HepG2 (cell line): ENCODE measurements around the gene GALNT16. TPM values are rescaled to one million over a fixed set of nuclear protein-coding genes. Genes with fewer than 3 reads are reported as not detected.

Experiments used
- ATAC-seq: fragments of 200-7000 bp; cut with Tn5 transposase; 3 replicates; pipeline ENCODE4 v1.9.1; 2020; ENCODE audit warnings: mild to moderate bottlenecking, moderate library complexity
- BruUV-seq: library from RNA; stranded (reverse); fragments of 400-500 nt; replicated peaks from 2 replicates; lab custom pipeline; 2021; lab: Mats Ljungman, UMichigan
- CTCF ChIA-PET: fragments of 300-600 bp; formaldehyde crosslinking; extraction: SDS; loops from one replicate; lab custom pipeline; 2021; ENCODE audit warnings: low total read pairs, inconsistent platforms, low intra/inter-chr PET ratio; lab: Yijun Ruan, JAX
- POLR2A ChIA-PET: fragments of 350-600 bp; sonication (Branson Sonifier 250); formaldehyde crosslinking; loops from one replicate; lab custom pipeline; 2020; ENCODE audit warnings: antibody characterized with exemption, inconsistent platforms; lab: Yijun Ruan, JAX
- DNase-seq: peaks from one replicate; pipeline ENCODE4 v3.0.0-alpha.2; 2015; ENCODE audit warnings: low spot score
- FAIRE-seq: peaks from 3 replicates; lab custom pipeline; 2011; peaks lifted over from hg19 to GRCh38; lab: Jason Lieb, UNC
- H2AFZ ChIP-seq: one replicate; pipeline ENCODE4 v1.6.1; 2011; ENCODE audit warnings: low read length, inconsistent platforms
- H3K27ac ChIP-seq: fragments of 300-600 bp; 3 replicates; pipeline ENCODE4 v1.8.0; 2011; ENCODE audit warnings: mixed run types, mild to moderate bottlenecking, mixed read lengths, low read length, inconsistent platforms; ENCODE audit not compliant: insufficient read depth; ENCODE audit errors: extremely low read length
- H3K27me3 ChIP-seq, 2 experiments: fragments of 200-600 bp in 1 of 2; 2 replicates in 1 of 2; 3 replicates in 1 of 2; pipeline versions ENCODE4 v1.6.0 to v1.8.0; 2011; ENCODE audit warnings: low read length in 2 of 2, mild to moderate bottlenecking in 2 of 2, moderate library complexity in 2 of 2, inconsistent platforms in 1 of 2; ENCODE audit not compliant: insufficient read depth in 2 of 2, control insufficient read depth in 1 of 2
- H3K36me3 ChIP-seq, 2 experiments: fragments of 200-600 bp in 1 of 2; replicated peaks in 1 of 2; 2 replicates in 1 of 2; 3 replicates in 1 of 2; pipeline versions ENCODE4 v1.5.1 to v1.8.0; 2011; ENCODE audit warnings: low read length in 2 of 2, inconsistent platforms in 1 of 2; ENCODE audit not compliant: insufficient read depth in 2 of 2, control insufficient read depth in 1 of 2
- H3K4me1 ChIP-seq: 2 replicates; pipeline ENCODE4 v1.5.1; 2012; ENCODE audit warnings: low read length, inconsistent platforms; ENCODE audit not compliant: insufficient read depth
- H3K4me2 ChIP-seq: 2 replicates; pipeline ENCODE4 v1.6.0; 2011; ENCODE audit warnings: low read depth, low read length, inconsistent platforms
- H3K4me3 ChIP-seq, 3 experiments: fragments of 200-600 bp in 1 of 3; sonication (generic), shearing (Covaris generic) in 1 of 3; replicated peaks in 1 of 3; 2 replicates each; pipeline ENCODE4 v1.5.1; 2011 to 2016; ENCODE audit warnings: low read length in 3 of 3, inconsistent platforms in 2 of 3, low read depth in 2 of 3, mild to moderate bottlenecking in 2 of 3, control low read depth in 1 of 3, mixed read lengths in 1 of 3; ENCODE audit not compliant: insufficient read depth in 1 of 3
- H3K79me2 ChIP-seq: one replicate; pipeline ENCODE4 v1.6.1; 2011; ENCODE audit warnings: low read length, inconsistent platforms; ENCODE audit not compliant: insufficient read depth
- H3K9ac ChIP-seq: 2 replicates; pipeline ENCODE4 v1.6.0; 2011; ENCODE audit warnings: mild to moderate bottlenecking, low read depth, low read length, inconsistent platforms; ENCODE audit not compliant: insufficient read depth
- H3K9me3 ChIP-seq: 2 replicates; pipeline ENCODE4 v1.5.1; 2012; ENCODE audit warnings: mild to moderate bottlenecking, low read length
- H4K20me1 ChIP-seq: 2 replicates; pipeline ENCODE4 v1.6.0; 2011; ENCODE audit warnings: inconsistent platforms, mild to moderate bottlenecking, low read length, moderate library complexity; ENCODE audit not compliant: insufficient read depth
- CENPT ChIP-seq: sonication (generic); formaldehyde crosslinking; IDR thresholded peaks from 2 replicates; pipeline ENCODE4 v1.8.0; 2022; ENCODE audit warnings: low read depth, mild to moderate bottlenecking, moderate library complexity, missing genetic modification reagents
- CSRNP1 ChIP-seq: sonication (generic); formaldehyde crosslinking; IDR thresholded peaks from 2 replicates; pipeline ENCODE4 v1.8.1; 2023; ENCODE audit warnings: mild to moderate bottlenecking, missing genetic modification reagents
- FOSL2 ChIP-seq: sonication (generic); formaldehyde crosslinking; IDR thresholded peaks from 2 replicates; pipeline ENCODE4 v1.4.0; 2020; ENCODE audit warnings: missing genetic modification reagents
- GATAD2A ChIP-seq: IDR thresholded peaks from 2 replicates; pipeline ENCODE4 v1.6.1; 2016
- GPN1 ChIP-seq: sonication (generic); formaldehyde crosslinking; IDR thresholded peaks from 2 replicates; pipeline ENCODE4 v1.5.1; 2020; ENCODE audit warnings: missing genetic modification reagents, borderline replicate concordance
- HIVEP1 ChIP-seq: sonication (generic); formaldehyde crosslinking; IDR thresholded peaks from 2 replicates; pipeline ENCODE4 v1.4.0; 2020; ENCODE audit warnings: mild to moderate bottlenecking, missing genetic modification reagents
- HNF4G ChIP-seq, 2 experiments: sonication (generic) in 1 of 2; formaldehyde crosslinking in 1 of 2; IDR thresholded peaks; 2 replicates each; pipeline versions ENCODE4 v1.4.0 to v1.6.1; 2011 to 2020; ENCODE audit warnings: borderline replicate concordance in 2 of 2, low read depth in 2 of 2, mild to moderate bottlenecking in 2 of 2, low read length in 1 of 2, missing genetic modification reagents in 1 of 2, moderate library complexity in 1 of 2
- MXD1 ChIP-seq: sonication (generic); formaldehyde crosslinking; IDR thresholded peaks from 2 replicates; pipeline ENCODE4 v1.4.0; 2020; ENCODE audit warnings: mild to moderate bottlenecking, missing genetic modification reagents
- NFE2 ChIP-seq: sonication (generic); formaldehyde crosslinking; IDR thresholded peaks from 2 replicates; pipeline ENCODE4 v1.4.0; 2020; ENCODE audit warnings: missing genetic modification reagents
- POLR2AphosphoS2 ChIP-seq: IDR thresholded peaks from 2 replicates; pipeline ENCODE4 v1.6.1; 2011; ENCODE audit warnings: low read depth, low read length, improper control_type of control experiment
- RNF2 ChIP-seq: fragments of 450-650 bp; conservative IDR thresholded peaks from 2 replicates; pipeline ENCODE4 v1.6.1; 2016; ENCODE audit warnings: low read depth
- SYNCRIP ChIP-seq: fragments of 200-400 bp; formaldehyde crosslinking; IDR thresholded peaks from 2 replicates; pipeline ENCODE4 v1.6.1; 2018; ENCODE audit warnings: mild to moderate bottlenecking, low read depth, low read length; ENCODE audit not compliant: insufficient read depth
- TFDP1 ChIP-seq: IDR thresholded peaks from 2 replicates; pipeline ENCODE4 v1.6.1; 2016; ENCODE audit warnings: missing compliant biosample characterization, missing genetic modification reagents, borderline replicate concordance
- ZNF503 ChIP-seq: sonication (generic); formaldehyde crosslinking; IDR thresholded peaks from 2 replicates; pipeline ENCODE4 v1.4.0; 2020; ENCODE audit warnings: missing genetic modification reagents
- ZNF761 ChIP-seq: sonication (generic); formaldehyde crosslinking; conservative IDR thresholded peaks from 2 replicates; pipeline ENCODE4 v1.4.0; 2020; ENCODE audit warnings: mild to moderate bottlenecking, missing genetic modification reagents
- WGBS: methylation state at CpG from one replicate; pipeline ENCODE4 v1.1.6; 2017; ENCODE audit warnings: low lambda C conversion rate; 5-methylcytosine and 5-hydroxymethylcytosine counted together
- in situ Hi-C: cut with HindIII; loops from 2 replicates; pipeline ENCODE4 v1.10.0; 2017; ENCODE audit warnings: low pct_unique_long_range_greater_than_20kb; ENCODE audit not compliant: extremely low pct_ligation_motif_present
- intact Hi-C: fragments of 100-400 bp; cut with micrococcal nuclease; formaldehyde crosslinking; loops from one replicate; pipeline ENCODE4 v1.10.0; 2022; ENCODE audit not compliant: unreplicated experiment
- polyA plus RNA-seq, 8 experiments: library from polyadenylated mRNA; depleted of rRNA in 3 of 8; stranded (reverse) in 7 of 8; unstranded in 1 of 8; fragments of >200 nt; fragmentation: Illumina TruSeq in 4 of 8; extraction: Trizol in 4 of 8; gene quantifications; 2 replicates each; pipeline versions ENCODE4 v1.2.1 to v1.2.3, GENCODE V29; 2011 to 2016; ENCODE audit warnings: low read depth in 4 of 8, missing spikeins in 1 of 8, mixed read lengths in 1 of 8; ENCODE audit not compliant: insufficient read depth in 1 of 8
- total RNA-seq, 5 experiments: library from RNA; depleted of rRNA; stranded (reverse); fragments of >200 nt; fragmentation: Illumina TruSeq; extraction: Trizol; gene quantifications; 2 replicates each; pipeline ENCODE4 v1.2.3, GENCODE V29; 2016; ENCODE audit warnings: low read depth in 1 of 5
- TF ChIP-seq, protein P1 (sequence below): IDR thresholded peaks from 2 replicates; pipeline ENCODE4 v1.6.1; 2012; ENCODE audit warnings: low read length, improper control_type of control experiment

The GALNT16 gene
- total and polyA plus RNA-seq, 2 of the 13 experiments (the other 11 are each of a cell fraction or from before 2014, with no cell fraction given): 0.54 to 0.82 TPM

GRCh38 chr14:69252851-69253250, 7.1 kb upstream of the GALNT16 start:
- Histone ChIP-seq H3K27ac (no peak overlapping the region), H3K36me3 (no peaks in the 10 kb centered on the region; a peak in 1 of 5 replicates), H3K9me3 (no peaks in the 10 kb centered on the region), H4K20me1 (no peaks in the 10 kb centered on the region), H3K4me1 (no peaks in the 10 kb centered on the region), H3K4me2 (no peak overlapping the region), H3K4me3 (no peak overlapping the region), H3K27me3 (peaks cover under 1 to 34% of the 10 kb centered on the region in 2 experiments; a peak in 4 of 5 replicates), H3K79me2 (no peaks in the 10 kb centered on the region), H3K9ac (no peak overlapping the region), H2AFZ (no peak overlapping the region)
- ChIA-PET POLR2A (no interaction called here), CTCF (no interaction called here)
- in situ Hi-C loops (loop anchor here (10.0 kb wide), 1 partner anchor 212 kb away; no protein-coding TSS in a partner anchor), intact Hi-C loops (no loop called here)
- FAIRE-seq: no peak
- ATAC-seq: no peak
- 4% methylated on average over 3 of the region's 3 CpGs for WGBS
- no peak for DNase-seq
- no TSS peak for BruUV-seq
- TF ChIP-seq ZNF761 (CRISPR knock-in tag) (no peak), CSRNP1 (CRISPR knock-in tag) (no peak), ZNF503 (CRISPR knock-in tag) (no peak), HIVEP1 (CRISPR knock-in tag) (no peak), GATAD2A (CRISPR knock-in tag) (no peak), GPN1 (CRISPR knock-in tag) (no peak), CENPT (CRISPR knock-in tag) (no peak), NFE2 (CRISPR knock-in tag) (no peak), MXD1 (no peak), RNF2 (no peak), HNF4G (IDR thresholded peaks at IDR 0.05; ENCODE audit: borderline replicate concordance, low read depth, low read length) (no peak), HNF4G (CRISPR knock-in tag; IDR thresholded peaks at IDR 0.05; ENCODE audit: borderline replicate concordance, low read depth) (no peak), FOSL2 (no peak), SYNCRIP (no peak), TFDP1 (no peak), POLR2AphosphoS2 (no peak)
- TF ChIP-seq, protein P1, sequence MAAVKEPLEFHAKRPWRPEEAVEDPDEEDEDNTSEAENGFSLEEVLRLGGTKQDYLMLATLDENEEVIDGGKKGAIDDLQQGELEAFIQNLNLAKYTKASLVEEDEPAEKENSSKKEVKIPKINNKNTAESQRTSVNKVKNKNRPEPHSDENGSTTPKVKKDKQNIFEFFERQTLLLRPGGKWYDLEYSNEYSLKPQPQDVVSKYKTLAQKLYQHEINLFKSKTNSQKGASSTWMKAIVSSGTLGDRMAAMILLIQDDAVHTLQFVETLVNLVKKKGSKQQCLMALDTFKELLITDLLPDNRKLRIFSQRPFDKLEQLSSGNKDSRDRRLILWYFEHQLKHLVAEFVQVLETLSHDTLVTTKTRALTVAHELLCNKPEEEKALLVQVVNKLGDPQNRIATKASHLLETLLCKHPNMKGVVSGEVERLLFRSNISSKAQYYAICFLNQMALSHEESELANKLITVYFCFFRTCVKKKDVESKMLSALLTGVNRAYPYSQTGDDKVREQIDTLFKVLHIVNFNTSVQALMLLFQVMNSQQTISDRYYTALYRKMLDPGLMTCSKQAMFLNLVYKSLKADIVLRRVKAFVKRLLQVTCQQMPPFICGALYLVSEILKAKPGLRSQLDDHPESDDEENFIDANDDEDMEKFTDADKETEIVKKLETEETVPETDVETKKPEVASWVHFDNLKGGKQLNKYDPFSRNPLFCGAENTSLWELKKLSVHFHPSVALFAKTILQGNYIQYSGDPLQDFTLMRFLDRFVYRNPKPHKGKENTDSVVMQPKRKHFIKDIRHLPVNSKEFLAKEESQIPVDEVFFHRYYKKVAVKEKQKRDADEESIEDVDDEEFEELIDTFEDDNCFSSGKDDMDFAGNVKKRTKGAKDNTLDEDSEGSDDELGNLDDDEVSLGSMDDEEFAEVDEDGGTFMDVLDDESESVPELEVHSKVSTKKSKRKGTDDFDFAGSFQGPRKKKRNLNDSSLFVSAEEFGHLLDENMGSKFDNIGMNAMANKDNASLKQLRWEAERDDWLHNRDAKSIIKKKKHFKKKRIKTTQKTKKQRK: no peak
